Omental fat pad (tissue), 4 donors: Measurements from ENCODE around the gene MCM9. TPM values are rescaled to one million over a fixed set of nuclear protein-coding genes. Genes with fewer than 3 reads are reported as not detected.

Source experiments
- ATAC-seq: fragments of 150-250 bp; one replicate; pipeline ENCODE4 v1.9.1; 2016; ENCODE audit warnings: mild to moderate bottlenecking, moderate library complexity; ENCODE audit not compliant: low FRiP score
- DNase-seq: peaks from one replicate; pipeline ENCODE4 v3.0.0-alpha.2; 2019; ENCODE audit warnings: low spot score
- CTCF ChIP-seq, 3 donors: fragments of 450-650 bp; IDR thresholded peaks; one replicate each; pipeline ENCODE4 v1.5.1; 2016 to 2017; ENCODE audit warnings: antibody characterized with exemption in 3 of 3, mild to moderate bottlenecking in 3 of 3, moderate library complexity in 2 of 3
- total RNA-seq, 4 donors: library from RNA; depleted of rRNA; stranded (reverse); fragments of >200 nt; gene quantifications; one replicate each; pipeline ENCODE4 v1.1.0, GENCODE V29; 2016

MCM9 gene
- total RNA-seq, 4 donors from 2014 or later: 12.2 to 25.9 (median 14.3) TPM

GRCh38 chr6:118971682-118972081 is 36.7 kb upstream of the MCM9 start:
- TF ChIP-seq CTCF (IDR thresholded peaks at IDR 0.05): no peak
- ATAC-seq: no peak

GRCh38 chr6:118970866-118971265 is 35.9 kb upstream of the MCM9 start:
- no peak for ATAC-seq
- no peak for DNase-seq
- TF ChIP-seq CTCF (IDR thresholded peaks at IDR 0.05): no peak

More at GRCh38 chr6:118971682-118972081, 36.7 kb upstream of the MCM9 start:
- no peak for DNase-seq

GRCh38 chr6:118968416-118968815 is 33.5 kb upstream of the MCM9 start:
- no peak for TF ChIP-seq CTCF (IDR thresholded peaks at IDR 0.05)
- ATAC-seq (no peak), DNase-seq (no peak)

- ATAC-seq: no peak
- no peak for DNase-seq
- TF ChIP-seq CTCF (IDR thresholded peaks at IDR 0.05): no peak
Observed at GRCh38 chr6:118967239-118967638, 32.3 kb upstream of the MCM9 start.

GRCh38 chr6:118965843-118966370 is 30.9 kb upstream of the MCM9 start:
- TF ChIP-seq CTCF (IDR thresholded peaks at IDR 0.05): no peak
- DNase-seq: no peak
- ATAC-seq: no peak

GRCh38 chr6:118965371-118965770 is 30.4 kb upstream of the MCM9 start:
- TF ChIP-seq CTCF (IDR thresholded peaks at IDR 0.05): no peak
- ATAC-seq: no peak
- no peak for DNase-seq

GRCh38 chr6:118963003-118963402 is 28.0 kb upstream of the MCM9 start:
- ATAC-seq (no peak), DNase-seq (no peak)
- no peak for TF ChIP-seq CTCF (IDR thresholded peaks at IDR 0.05)
